ENCODE results near the gene TNNI2. TPM values are rescaled to one million over a fixed set of nuclear protein-coding genes. Genes with fewer than 3 reads are reported as not detected.

The TNNI2 gene
- total RNA-seq, 2 donors from 2014 or later, result not detected

GRCh38 chr11:1832211-1832919, 6.4 kb upstream of the TNNI2 start:
- peak; percentile 50 to 69 (median 68) for DNase-seq
- ATAC-seq, result peak; percentile 77
- Mint-ChIP-seq H3K4me3 (peak overlapping the region; percentile 52), H3K27me3 (peaks cover 33% of the 10 kb centered on the region), H3K27ac (no peak overlapping the region), H3K36me3 (ENCODE audit: low read depth) (no peaks in the 10 kb centered on the region), H3K4me1 (peaks cover 6% of the 10 kb centered on the region)
- no peaks in the 10 kb centered on the region for H3K9me3 ChIP-seq (ENCODE audit: control insufficient read depth, low read length, poor library complexity, severe bottlenecking)

- peak in 1 of 3 donors; percentile 9 for DNase-seq
- peaks cover 2% of the 10 kb centered on the region for H3K4me1 Mint-ChIP-seq
These were observed 5.9 kb upstream of the TNNI2 start for GRCh38 chr11:1832920-1833295.

GRCh38 chr11:1834062-1834610, 4.6 kb upstream of the TNNI2 start:
- peaks cover 2% of the 10 kb centered on the region for H3K4me1 Mint-ChIP-seq
- no peaks in the 10 kb centered on the region for H3K36me3 Mint-ChIP-seq (ENCODE audit: low read depth)
- H3K9me3 ChIP-seq (ENCODE audit: control insufficient read depth, low read length, poor library complexity, severe bottlenecking), result no peaks in the 10 kb centered on the region
- no peak overlapping the region for H3K4me3 Mint-ChIP-seq
- DNase-seq (peak in 1 of 3 donors; percentile 10), ATAC-seq (no peak)
- no peak overlapping the region for H3K27ac Mint-ChIP-seq
- peaks cover 20% of the 10 kb centered on the region for H3K27me3 Mint-ChIP-seq

More at GRCh38 chr11:1832920-1833295, 5.9 kb upstream of the TNNI2 start:
- Mint-ChIP-seq H3K27me3 (peaks cover 27% of the 10 kb centered on the region), H3K27ac (no peak overlapping the region), H3K4me3 (no peak overlapping the region), H3K36me3 (ENCODE audit: low read depth) (no peaks in the 10 kb centered on the region)
- no peaks in the 10 kb centered on the region for H3K9me3 ChIP-seq (ENCODE audit: control insufficient read depth, low read length, poor library complexity, severe bottlenecking)
- no peak for ATAC-seq

GRCh38 chr11:1834779-1835670, 3.8 kb upstream of the TNNI2 start, which contains the start of gene SYT8:
Gene SYT8, plus strand, starts transcription at chr11:1834990. Its CDS starts 116 bp downstream, at chr11:1835106.
- no peak for ATAC-seq
- Mint-ChIP-seq H3K27ac (no peak within 1 kb of the TSS), H3K36me3 (ENCODE audit: low read depth) (no peaks in the 10 kb centered on the region), H3K4me1 (peaks cover 2% of the 10 kb centered on the region), H3K4me3 (no peak within 1 kb of the TSS), H3K27me3 (peaks cover 14% of the 10 kb centered on the region)
- no peaks in the 10 kb centered on the region for H3K9me3 ChIP-seq (ENCODE audit: control insufficient read depth, low read length, poor library complexity, severe bottlenecking)
- DNase-seq, result no peak

- no peak overlapping the region for H3K4me3 Mint-ChIP-seq
- H3K9me3 ChIP-seq (ENCODE audit: control insufficient read depth, low read length, poor library complexity, severe bottlenecking), result no peaks in the 10 kb centered on the region
- ATAC-seq (no peak), DNase-seq (no peak)
- H3K27me3 Mint-ChIP-seq, result peaks cover 14% of the 10 kb centered on the region
- H3K4me1 Mint-ChIP-seq, result peaks cover 4% of the 10 kb centered on the region
- H3K27ac Mint-ChIP-seq, result no peak overlapping the region
- H3K36me3 Mint-ChIP-seq (ENCODE audit: low read depth), result no peaks in the 10 kb centered on the region
These were observed 3.1 kb upstream of the TNNI2 start for GRCh38 chr11:1835671-1836010.

- no peaks in the 10 kb centered on the region for H3K9me3 ChIP-seq (ENCODE audit: control insufficient read depth, low read length, poor library complexity, severe bottlenecking)
- DNase-seq (no peak), ATAC-seq (no peak)
- H3K4me3 Mint-ChIP-seq, result no peak overlapping the region
- H3K27ac Mint-ChIP-seq, result no peak overlapping the region
- peaks cover 14% of the 10 kb centered on the region for H3K27me3 Mint-ChIP-seq
- peaks cover 5% of the 10 kb centered on the region for H3K4me1 Mint-ChIP-seq
- no peaks in the 10 kb centered on the region for H3K36me3 Mint-ChIP-seq (ENCODE audit: low read depth)
These were observed 2.5 kb upstream of the TNNI2 start for GRCh38 chr11:1836011-1836945.

GRCh38 chr11:1837171-1838076, 1.4 kb upstream of the TNNI2 start:
- no peaks in the 10 kb centered on the region for H3K9me3 ChIP-seq (ENCODE audit: control insufficient read depth, low read length, poor library complexity, severe bottlenecking)
- ATAC-seq (peak; percentile 88), DNase-seq (peak; percentile 67 to 72 (median 69))
- H3K4me3 Mint-ChIP-seq, result no peak overlapping the region
- H3K4me1 Mint-ChIP-seq, result peaks cover 3% of the 10 kb centered on the region
- H3K36me3 Mint-ChIP-seq (ENCODE audit: low read depth), result no peaks in the 10 kb centered on the region
- no peak overlapping the region for H3K27ac Mint-ChIP-seq
- H3K27me3 Mint-ChIP-seq, result peaks cover 8% of the 10 kb centered on the region

GRCh38 chr11:1838077-1838425, 730 bp upstream of the TNNI2 start:
- no peak overlapping the region for H3K4me3 Mint-ChIP-seq
- H3K27me3 Mint-ChIP-seq, result peaks cover 7% of the 10 kb centered on the region
- no peaks in the 10 kb centered on the region for H3K36me3 Mint-ChIP-seq (ENCODE audit: low read depth)
- DNase-seq, result no peak
- peak; percentile 24 for ATAC-seq
- H3K27ac Mint-ChIP-seq, result no peak overlapping the region
- peaks cover 5% of the 10 kb centered on the region for H3K4me1 Mint-ChIP-seq
- H3K9me3 ChIP-seq (ENCODE audit: control insufficient read depth, low read length, poor library complexity, severe bottlenecking), result no peaks in the 10 kb centered on the region

GRCh38 chr11:1839204-1839923, 583 bp downstream of the TNNI2 start:
- no peak for DNase-seq
- Mint-ChIP-seq H3K4me3 (no peak overlapping the region), H3K36me3 (ENCODE audit: low read depth) (no peaks in the 10 kb centered on the region), H3K4me1 (peaks cover 18% of the 10 kb centered on the region), H3K27me3 (no peaks in the 10 kb centered on the region), H3K27ac (no peak overlapping the region)
- no peak for ATAC-seq
- no peaks in the 10 kb centered on the region for H3K9me3 ChIP-seq (ENCODE audit: control insufficient read depth, low read length, poor library complexity, severe bottlenecking)

GRCh38 chr11:1839924-1840779, 1.4 kb downstream of the TNNI2 start:
- no peaks in the 10 kb centered on the region for H3K27me3 Mint-ChIP-seq
- peaks cover 3% of the 10 kb centered on the region for H3K36me3 Mint-ChIP-seq (ENCODE audit: low read depth)
- DNase-seq, result no peak
- H3K9me3 ChIP-seq (ENCODE audit: control insufficient read depth, low read length, poor library complexity, severe bottlenecking), result no peaks in the 10 kb centered on the region
- ATAC-seq, result peak; percentile 25
- H3K4me3 Mint-ChIP-seq, result no peak overlapping the region
- peaks cover 26% of the 10 kb centered on the region for H3K4me1 Mint-ChIP-seq
- no peak overlapping the region for H3K27ac Mint-ChIP-seq

Measured in T-helper 17 cell (primary cell).